IMR-90 (cell line): ENCODE measurements around the gene AUTS2. TPM values are rescaled to one million over a fixed set of nuclear protein-coding genes. Genes with fewer than 3 reads are reported as not detected.

Experiments used
- ATAC-seq: fragments of 200-7000 bp; cut with Tn5 transposase; 2 replicates; pipeline ENCODE4 v1.9.1; 2020; ENCODE audit warnings: low read depth, mild to moderate bottlenecking, moderate library complexity
- BruUV-seq: library from RNA; stranded (reverse); fragments of 400-500 nt; replicated peaks from 2 replicates; lab custom pipeline; 2021; lab: Mats Ljungman, UMichigan
- CTCF ChIA-PET: fragments of 300-600 bp; formaldehyde crosslinking; extraction: SDS; loops from one replicate; lab custom pipeline; 2021; ENCODE audit warnings: antibody characterized with exemption; lab: Yijun Ruan, JAX
- POLR2A ChIA-PET: fragments of 300-600 bp; sonication (Branson Sonifier 250); formaldehyde crosslinking; loops from one replicate; lab custom pipeline; 2022; ENCODE audit warnings: antibody characterized with exemption; ENCODE audit not compliant: unreplicated experiment; lab: Charles Lee
- DNase-seq: peaks from one replicate; pipeline ENCODE4 v3.0.0; 2013
- H2AFZ ChIP-seq: replicated peaks from 2 replicates; pipeline ENCODE3; 2013; ENCODE audit warnings: low read length, mild to moderate bottlenecking; ENCODE audit not compliant: poor library complexity
- H2AK5ac ChIP-seq: 2 replicates; pipeline ENCODE4 v1.6.1; 2013; ENCODE audit warnings: low read depth, low read length, inconsistent platforms
- H2AK9ac ChIP-seq: replicated peaks from 2 replicates; pipeline ENCODE3; 2013; ENCODE audit warnings: mild to moderate bottlenecking, low read depth, low read length, moderate library complexity; ENCODE audit not compliant: poor library complexity
- H2BK120ac ChIP-seq: 2 replicates; pipeline ENCODE4 v1.6.1; 2013; ENCODE audit warnings: low read depth, low read length, inconsistent platforms
- H2BK15ac ChIP-seq: 3 replicates; pipeline ENCODE4 v1.6.1; 2013; ENCODE audit warnings: low read depth, low read length, inconsistent platforms
- H2BK20ac ChIP-seq: 2 replicates; pipeline ENCODE4 v1.6.1; 2013; ENCODE audit warnings: low read depth, mild to moderate bottlenecking, inconsistent platforms, low read length, moderate library complexity
- H2BK5ac ChIP-seq: 2 replicates; pipeline ENCODE4 v1.6.1; 2013; ENCODE audit warnings: mild to moderate bottlenecking, low read depth, low read length, inconsistent platforms; ENCODE audit not compliant: poor library complexity, severe bottlenecking
- H3K14ac ChIP-seq: replicated peaks from 2 replicates; pipeline ENCODE4 v1.6.1; 2013; ENCODE audit warnings: low read depth, low read length, inconsistent platforms
- H3K18ac ChIP-seq: 2 replicates; pipeline ENCODE4 v1.6.1; 2013; ENCODE audit warnings: low read depth, low read length, control low read depth
- H3K23ac ChIP-seq: 2 replicates; pipeline ENCODE4 v1.6.1; 2013; ENCODE audit warnings: low read depth, low read length, inconsistent platforms
- H3K27ac ChIP-seq: 2 replicates; pipeline ENCODE4 v1.5.1; 2013; ENCODE audit warnings: mild to moderate bottlenecking, control low read depth, low read length; ENCODE audit not compliant: insufficient read depth
- H3K27me3 ChIP-seq: 2 replicates; pipeline ENCODE4 v1.6.1; 2013; ENCODE audit warnings: low read length; ENCODE audit not compliant: control insufficient read depth, insufficient read depth
- H3K36me3 ChIP-seq: 2 replicates; pipeline ENCODE4 v1.6.1; 2013; ENCODE audit warnings: low read length, mixed read lengths; ENCODE audit not compliant: control insufficient read depth, insufficient read depth
- H3K4ac ChIP-seq: 2 replicates; pipeline ENCODE4 v1.6.1; 2013; ENCODE audit warnings: low read depth, low read length, inconsistent platforms
- H3K4me1 ChIP-seq: 2 replicates; pipeline ENCODE4 v1.6.1; 2013; ENCODE audit warnings: low read length, mixed read lengths; ENCODE audit not compliant: control insufficient read depth, insufficient read depth
- H3K4me2 ChIP-seq: 2 replicates; pipeline ENCODE4 v1.6.1; 2013; ENCODE audit warnings: low read depth, mild to moderate bottlenecking, control low read depth, low read length, moderate library complexity
- H3K4me3 ChIP-seq: 2 replicates; pipeline ENCODE4 v1.5.1; 2013; ENCODE audit warnings: low read depth, mild to moderate bottlenecking, control low read depth, low read length, moderate library complexity; ENCODE audit not compliant: insufficient read depth
- H3K56ac ChIP-seq: 2 replicates; pipeline ENCODE4 v1.6.1; 2013; ENCODE audit warnings: low read length, inconsistent platforms; ENCODE audit not compliant: insufficient read depth; ENCODE audit errors: extremely low read depth
- H3K79me1 ChIP-seq, 2 experiments: 2 replicates each; pipeline ENCODE4 v1.6.1; 2013; ENCODE audit warnings: low read length in 2 of 2, inconsistent platforms in 1 of 2, low read depth in 1 of 2
- H3K9ac ChIP-seq: 2 replicates; pipeline ENCODE4 v1.6.1; 2013; ENCODE audit warnings: low read depth, low read length, control low read depth
- H3K9me1 ChIP-seq: 2 replicates; pipeline ENCODE4 v1.6.1; 2013; ENCODE audit warnings: low read length, inconsistent platforms; ENCODE audit not compliant: insufficient read depth
- H3K9me3 ChIP-seq: 2 replicates; pipeline ENCODE4 v1.6.1; 2013; ENCODE audit warnings: low read length; ENCODE audit not compliant: control insufficient read depth, insufficient read depth
- H4K20me1 ChIP-seq: 2 replicates; pipeline ENCODE4 v1.6.1; 2013; ENCODE audit warnings: low read length, inconsistent platforms; ENCODE audit not compliant: insufficient read depth
- H4K5ac ChIP-seq: 2 replicates; pipeline ENCODE4 v1.6.1; 2013; ENCODE audit warnings: mild to moderate bottlenecking, low read depth, low read length, control low read depth
- H4K8ac ChIP-seq, 2 experiments: 2 replicates each; pipeline ENCODE4 v1.6.1; 2013; ENCODE audit warnings: low read depth in 2 of 2, low read length in 2 of 2, control low read depth in 1 of 2, inconsistent platforms in 1 of 2
- H4K91ac ChIP-seq: 2 replicates; pipeline ENCODE4 v1.6.1; 2013; ENCODE audit warnings: low read depth, low read length, inconsistent platforms; ENCODE audit not compliant: insufficient read depth
- MAFK ChIP-seq: IDR thresholded peaks from 2 replicates; pipeline ENCODE4 v1.6.1; 2012; ENCODE audit warnings: low read depth, low read length, improper control_type of control experiment
- USF2 ChIP-seq: fragments of 150-350 bp; IDR thresholded peaks from 2 replicates; pipeline ENCODE4 v1.6.1; 2017; ENCODE audit warnings: mild to moderate bottlenecking, antibody characterized with exemption, low read length, low read depth
- WGBS, 2 experiments: methylation state at CpG; one replicate each; pipeline versions ENCODE4 v1.1.5 to v1.1.7; 2013; ENCODE audit warnings: missing lambda C conversion rate in 2 of 2; ENCODE audit not compliant: insufficient read length in 1 of 2; ENCODE audit errors: extremely low coverage in 2 of 2; 5-methylcytosine and 5-hydroxymethylcytosine counted together
- dilution Hi-C: fragments of 300-500 bp; cut with HindIII; formaldehyde crosslinking; loops from one replicate; pipeline ENCODE4 v1.14.3; 2018; ENCODE audit warnings: low sequenced_read_pairs; ENCODE audit not compliant: unreplicated experiment
- in situ Hi-C: fragments of 300-500 bp; cut with MboI; formaldehyde crosslinking; loops from 3 replicates; pipeline ENCODE4 v1.14.3; 2019; ENCODE audit warnings: low sequenced_read_pairs, inconsistent platforms, mixed read lengths
- intact Hi-C: fragments of 100-400 bp; cut with micrococcal nuclease; formaldehyde crosslinking; loops from 2 replicates; pipeline ENCODE4 v1.10.0; 2022
- polyA plus RNA-seq, 3 experiments: library from polyadenylated mRNA; depleted of rRNA; stranded (reverse); fragments of >200 nt; gene quantifications; 2 replicates each; pipeline ENCODE4 v1.2.3, GENCODE V29; 2012; ENCODE audit warnings: low replicate concordance in 1 of 3
- total RNA-seq: library from RNA; depleted of rRNA; stranded (reverse); fragments of >200 nt; gene quantifications from 2 replicates; pipeline ENCODE4 v1.2.3, GENCODE V29; 2012

AUTS2 gene
- total and polyA plus RNA-seq, 2 of the 4 experiments (the other 2 are of a cell fraction), result 0.90 to 3.0 TPM

GRCh38 chr7:70782796-70783195, 1184.5 kb downstream of the AUTS2 start:
- Histone ChIP-seq H3K4ac (no peak overlapping the region), H2BK15ac (no peak overlapping the region), H4K20me1 (no peaks in the 10 kb centered on the region), H3K4me2 (no peak overlapping the region), H3K23ac (no peak overlapping the region), H3K79me1 (no peaks in the 10 kb centered on the region), H4K91ac (no peak overlapping the region), H3K27ac (no peak overlapping the region), H3K4me3 (no peak overlapping the region), H3K9me3 (no peaks in the 10 kb centered on the region), H3K9me1 (no peaks in the 10 kb centered on the region), H2AK5ac (no peak overlapping the region), H3K9ac (no peak overlapping the region), H3K18ac (no peak overlapping the region), H2BK20ac (no peak overlapping the region), H3K27me3 (no peaks in the 10 kb centered on the region), H2BK5ac (no peak overlapping the region), H3K14ac (no peak overlapping the region), H4K5ac (no peak overlapping the region), H3K56ac (no peak overlapping the region), H2AFZ (no peak overlapping the region), H3K4me1 (no peaks in the 10 kb centered on the region), H3K36me3 (peaks cover 15% of the 10 kb centered on the region), H2AK9ac (no peak overlapping the region), H2BK120ac (no peak overlapping the region), H4K8ac (no peak overlapping the region)
- TF ChIP-seq MAFK (no peak), USF2 (no peak)
- in situ Hi-C loops, result no loop called here
- ChIA-PET CTCF (no interaction called here), POLR2A (no interaction called here)
- WGBS, 2 experiments, result no CpG with 5 or more reads among the region's 1 CpG
- dilution Hi-C loops, result no loop called here
- ATAC-seq (no peak), DNase-seq (no peak)
- no TSS peak for BruUV-seq
- intact Hi-C loops, result no loop called here
